Measurements from ENCODE around the gene PARP11.
A peak's percentile ranks its signal among the peaks of the same experiment; 100 is the strongest.

The PARP11 gene, protein sequence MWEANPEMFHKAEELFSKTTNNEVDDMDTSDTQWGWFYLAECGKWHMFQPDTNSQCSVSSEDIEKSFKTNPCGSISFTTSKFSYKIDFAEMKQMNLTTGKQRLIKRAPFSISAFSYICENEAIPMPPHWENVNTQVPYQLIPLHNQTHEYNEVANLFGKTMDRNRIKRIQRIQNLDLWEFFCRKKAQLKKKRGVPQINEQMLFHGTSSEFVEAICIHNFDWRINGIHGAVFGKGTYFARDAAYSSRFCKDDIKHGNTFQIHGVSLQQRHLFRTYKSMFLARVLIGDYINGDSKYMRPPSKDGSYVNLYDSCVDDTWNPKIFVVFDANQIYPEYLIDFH

DNA sequence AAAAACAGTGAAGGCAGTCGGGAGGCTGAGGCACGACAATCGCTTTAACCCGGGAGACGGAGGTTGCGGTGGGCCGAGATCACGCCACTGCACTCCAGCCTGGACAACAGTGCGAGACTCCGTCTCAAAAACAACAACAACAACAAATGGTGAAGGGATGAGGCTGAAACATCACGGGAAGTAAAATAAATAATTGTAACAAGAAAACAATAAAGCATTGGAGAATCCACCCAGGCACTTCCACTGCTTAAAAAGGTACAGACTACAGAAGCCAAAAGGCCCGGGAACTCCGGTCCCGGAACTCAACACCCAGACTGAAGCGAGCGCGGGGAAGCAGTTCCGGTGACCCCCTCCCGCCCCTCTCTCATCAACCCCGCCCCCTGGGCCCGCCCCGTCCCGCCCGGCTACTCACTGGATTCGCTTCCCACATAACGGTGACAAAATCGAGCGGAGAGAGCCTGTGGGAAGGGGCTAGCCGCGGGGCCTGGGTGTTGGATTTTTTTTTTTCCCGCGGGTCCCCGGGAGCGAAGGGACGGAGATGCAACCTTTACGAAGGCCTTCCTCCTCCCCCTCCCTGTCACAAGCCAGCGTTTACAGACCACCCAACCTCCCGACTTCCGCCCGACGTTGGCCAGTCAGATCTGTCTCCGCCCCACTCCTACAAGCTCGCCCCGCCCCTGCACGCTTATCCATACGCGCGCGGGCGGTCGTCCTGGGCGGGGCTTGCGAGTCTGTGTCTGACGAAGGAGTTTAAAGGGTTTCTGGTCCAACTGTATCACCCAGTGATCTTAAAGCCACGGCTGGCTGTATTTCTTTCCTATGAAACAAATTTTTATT lies at the start of gene PARP11:
Gene PARP11 (minus strand): TSS at position 600 of the 837 bp plus-strand sequence. CDS start 170 bp downstream, at position 430.
- peak; percentile 92 for DNase-seq (ENCODE audit: low spot score)

DNA sequence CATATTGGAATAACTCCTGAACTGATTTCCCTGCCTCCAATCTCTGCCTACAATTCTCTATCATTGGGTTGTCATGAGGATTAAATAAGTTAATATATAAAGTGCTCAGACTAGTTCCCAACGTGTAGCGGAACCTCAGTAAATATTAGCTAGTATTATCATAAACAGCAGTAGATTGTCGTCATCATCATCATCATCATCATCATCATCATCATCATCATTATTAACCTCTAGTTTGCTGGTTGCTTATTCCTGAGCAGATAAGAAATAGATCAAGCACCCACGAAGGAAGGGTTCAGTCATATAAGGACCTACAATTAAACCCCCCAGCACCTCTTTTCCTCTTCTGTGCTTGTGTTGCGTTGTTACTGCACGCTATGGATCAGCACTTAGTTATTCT lies 48.8 kb upstream of the PARP11 start:
- no peak for DNase-seq (ENCODE audit: low spot score)

DNA sequence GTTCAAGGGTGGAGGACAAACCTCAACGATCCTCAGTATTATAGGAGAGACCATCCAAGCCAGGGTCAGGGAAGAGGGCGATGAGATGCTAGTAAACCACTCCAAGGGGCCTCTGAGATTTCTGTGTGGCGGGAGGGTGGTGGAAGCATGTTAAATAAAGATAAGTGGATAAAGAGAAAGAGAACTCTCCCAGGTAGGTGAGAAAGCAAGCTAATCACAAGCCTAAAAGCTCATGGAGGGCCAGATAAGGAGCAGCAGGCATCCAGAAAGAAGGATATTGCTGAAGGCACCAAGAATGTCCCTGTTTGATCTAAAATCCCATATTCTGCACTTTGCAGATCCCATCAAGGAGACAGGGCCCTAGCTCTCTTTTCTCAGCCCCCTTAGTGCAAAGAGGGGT lies 48.3 kb upstream of the PARP11 start:
- no peak for DNase-seq (ENCODE audit: low spot score)

DNA sequence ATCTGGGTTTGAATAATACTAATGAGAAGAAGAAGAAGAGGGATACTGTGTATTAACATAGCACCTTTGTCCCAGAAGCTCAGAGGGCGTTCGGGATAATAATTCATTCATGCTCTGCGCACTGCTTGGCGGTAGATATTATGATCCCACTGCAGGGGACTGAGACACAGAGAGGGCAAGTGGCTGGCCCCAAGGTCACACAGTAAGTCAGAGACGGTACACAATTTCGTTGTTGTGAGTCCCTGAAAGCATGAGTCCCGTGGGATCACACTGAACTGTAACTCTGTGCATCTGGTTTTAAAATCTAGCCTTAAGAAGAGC lies 47.9 kb upstream of the PARP11 start:
- DNase-seq (ENCODE audit: low spot score): no peak

DNA sequence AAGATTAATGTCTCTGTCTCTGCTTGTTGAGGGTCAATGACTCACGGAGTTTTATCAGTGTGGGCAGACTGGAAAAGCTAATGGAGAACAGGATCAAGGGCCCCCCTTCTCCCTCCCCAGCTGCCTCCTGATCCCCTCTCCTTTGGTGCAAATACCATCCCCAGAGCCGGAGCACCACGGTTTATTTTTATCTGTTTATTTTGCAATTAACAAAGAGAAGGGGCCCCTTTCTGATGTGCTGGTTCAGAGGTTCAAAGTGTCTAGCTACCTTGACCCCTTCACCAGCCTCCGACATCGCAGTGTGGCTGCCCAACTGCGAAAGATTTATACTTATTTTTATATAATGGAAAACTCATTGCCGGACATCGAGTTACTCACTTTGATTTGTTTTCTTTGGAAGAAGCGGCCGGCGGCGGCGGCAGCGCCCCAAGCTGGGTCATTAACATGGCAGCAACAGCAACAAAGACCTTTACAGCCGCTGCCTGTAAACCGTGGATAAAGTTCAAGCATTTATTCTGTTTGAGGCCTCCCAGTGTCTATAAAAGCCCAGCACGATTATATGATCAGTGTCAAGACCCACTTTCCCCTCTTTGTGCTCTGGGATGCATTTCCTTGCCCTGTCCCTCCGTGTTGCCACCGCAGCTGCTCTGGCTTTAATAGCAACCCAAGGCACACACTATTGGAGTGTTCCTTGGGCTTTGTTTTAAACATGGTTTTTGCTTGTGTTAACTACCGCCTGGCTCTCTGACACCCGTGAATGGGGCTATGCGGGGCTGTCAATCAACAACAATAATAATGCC lies 47.4 kb upstream of the PARP11 start:
- DNase-seq (ENCODE audit: low spot score): no peak

DNA sequence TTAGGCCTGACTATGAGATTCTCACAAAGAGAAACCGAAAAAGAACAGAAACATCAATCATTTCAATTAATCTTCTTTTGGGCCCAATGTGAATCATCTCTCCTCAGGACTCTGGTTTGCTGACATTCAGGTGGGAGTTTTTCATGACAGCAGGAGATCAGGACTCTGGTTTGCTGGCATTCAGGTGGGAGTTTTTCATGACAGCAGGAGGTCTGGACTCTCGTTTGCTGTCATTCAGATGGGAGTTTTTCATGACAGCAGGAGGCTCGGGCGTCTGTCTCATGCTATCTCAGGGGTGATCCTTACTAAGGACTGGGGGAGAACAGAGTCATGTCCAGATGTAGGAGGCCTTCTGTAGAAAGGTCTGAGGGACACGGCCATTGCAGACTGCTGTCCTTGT lies 40.1 kb upstream of the PARP11 start:
- no peak for DNase-seq (ENCODE audit: low spot score)

DNA sequence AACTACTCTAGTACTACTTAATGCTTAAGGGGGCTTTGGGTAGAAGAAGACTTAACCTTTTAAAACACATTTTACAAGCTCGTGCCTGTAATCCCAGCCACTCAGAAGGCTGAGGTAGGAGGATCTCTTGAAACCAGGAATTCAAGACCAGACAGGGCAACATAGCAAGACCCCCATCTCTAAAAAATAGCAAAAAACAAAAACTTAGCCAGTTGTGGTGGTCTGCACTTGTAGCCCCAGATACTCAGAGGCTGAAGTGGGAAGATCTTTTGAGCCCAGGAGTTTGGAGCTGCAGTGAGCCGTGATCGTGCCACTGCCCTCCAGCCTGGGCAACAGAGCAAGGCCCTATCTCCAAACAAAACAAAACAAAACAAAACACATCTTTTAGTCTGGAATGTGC lies 39.7 kb upstream of the PARP11 start:
- DNase-seq (ENCODE audit: low spot score): no peak

DNA sequence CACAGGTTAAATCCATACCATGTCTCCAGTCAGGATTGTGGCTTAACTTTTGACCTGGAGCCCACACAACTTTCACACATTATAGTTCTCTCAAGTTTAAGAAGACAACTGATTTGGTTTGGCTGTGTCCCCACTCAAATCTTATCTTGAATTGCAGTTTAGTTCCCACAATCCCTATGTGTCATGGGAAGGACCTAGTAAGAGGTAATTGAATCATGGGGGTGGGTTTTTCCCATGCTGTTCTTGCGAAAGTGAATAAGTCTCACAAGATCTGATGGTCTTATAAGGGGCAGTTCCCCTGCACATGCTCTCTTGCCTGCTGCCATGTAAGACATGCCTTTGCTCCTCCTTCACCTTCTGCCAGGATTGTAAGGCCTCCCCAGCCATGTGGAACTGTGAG lies 38.2 kb upstream of the PARP11 start:
- DNase-seq (ENCODE audit: low spot score): no peak

DNA sequence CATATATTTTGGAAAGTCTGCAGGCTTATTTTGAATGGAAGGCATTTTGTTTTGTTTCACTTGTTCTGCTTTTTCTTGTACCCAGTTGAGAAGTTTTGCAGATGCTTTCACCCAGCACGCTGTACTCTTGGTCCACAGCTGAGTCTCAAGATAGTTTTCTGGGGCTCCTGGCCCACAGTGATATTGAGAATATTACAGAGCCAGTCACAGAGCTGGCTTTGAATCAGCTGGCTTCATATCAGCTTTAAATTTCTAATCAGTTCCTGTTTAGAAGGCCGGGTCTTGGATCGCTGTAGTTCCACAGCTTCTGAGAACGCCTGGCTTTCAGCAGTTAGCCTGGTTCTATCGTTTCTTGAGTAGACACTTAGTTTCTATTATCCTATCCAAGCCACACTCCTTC lies 32.5 kb upstream of the PARP11 start:
- no peak for DNase-seq (ENCODE audit: low spot score)

DNA sequence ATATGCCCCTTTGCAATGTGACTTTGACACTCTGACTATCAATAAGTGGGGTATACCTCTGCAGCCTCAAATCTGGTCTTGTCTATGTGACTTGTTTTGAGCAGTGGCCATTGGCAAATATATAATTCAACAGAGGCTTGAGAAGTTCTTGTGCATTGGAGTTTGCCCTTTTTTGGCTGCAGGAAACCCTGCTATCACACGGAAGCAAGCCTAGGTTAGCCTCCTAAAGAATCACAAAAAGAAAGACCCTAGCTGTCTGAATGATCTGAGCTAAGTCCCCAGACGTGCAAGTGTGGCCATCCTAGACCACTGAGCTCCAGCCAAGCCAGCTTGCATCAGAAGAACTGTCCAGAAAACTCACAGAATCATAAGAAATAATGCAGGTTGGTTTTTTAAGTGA lies 31.8 kb upstream of the PARP11 start:
- no peak for DNase-seq (ENCODE audit: low spot score)

DNA sequence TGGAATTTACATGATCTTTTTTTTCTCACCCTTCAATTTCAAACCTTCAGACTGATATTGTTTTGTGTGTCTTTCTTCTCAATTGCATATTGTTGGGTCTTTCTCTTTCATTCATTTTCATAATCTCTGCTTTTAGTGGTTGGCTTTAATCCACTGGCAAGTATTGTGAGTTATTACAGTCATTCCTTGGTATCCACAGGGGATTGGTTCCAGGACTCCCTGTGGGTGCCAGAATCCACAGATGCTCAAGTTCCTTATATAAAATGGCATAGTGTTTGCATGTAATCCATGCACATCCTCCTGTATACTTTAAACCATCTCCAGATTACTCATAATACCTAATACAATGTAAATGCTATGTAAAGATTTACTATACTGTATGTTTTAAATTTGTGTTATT lies 29.7 kb upstream of the PARP11 start:
- no peak for DNase-seq (ENCODE audit: low spot score)

DNA sequence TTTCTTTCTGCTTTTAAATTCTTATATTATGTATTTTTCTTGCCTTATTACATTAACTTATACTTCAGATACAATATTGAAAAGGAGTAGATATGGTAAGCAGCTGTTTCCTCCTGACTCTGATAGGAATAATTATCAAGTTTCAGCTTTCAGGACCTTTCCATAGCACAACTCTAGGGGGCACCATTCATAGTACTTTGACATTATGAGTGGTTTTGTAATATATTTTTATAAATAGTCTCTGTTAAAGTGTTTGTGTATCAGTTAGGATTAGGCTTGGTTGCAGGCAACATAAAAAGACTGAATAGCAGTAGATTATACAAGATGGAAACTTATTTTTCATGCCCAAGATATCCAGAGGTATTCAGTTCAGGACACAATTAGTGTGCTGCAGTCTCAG lies 27.9 kb upstream of the PARP11 start:
- no peak for DNase-seq (ENCODE audit: low spot score)

DNA sequence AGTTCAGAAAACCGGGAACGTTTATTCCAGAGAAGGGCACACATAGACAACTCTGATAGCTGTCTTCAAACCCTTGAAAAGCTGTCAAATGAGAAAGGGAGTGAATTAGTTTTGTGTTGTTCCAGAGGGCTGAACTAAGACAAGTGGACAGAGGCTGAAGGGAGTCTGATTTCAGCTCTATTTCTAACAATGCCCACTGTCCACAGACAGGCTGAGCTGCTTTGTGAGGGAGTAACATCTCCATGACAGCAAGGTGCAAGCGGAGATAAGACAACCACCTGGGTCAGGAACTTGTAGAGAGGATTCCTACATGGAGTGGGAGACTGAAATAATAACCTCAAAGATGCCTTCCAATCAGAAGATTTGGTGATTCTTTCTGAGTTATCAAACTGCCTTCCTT lies 25.6 kb upstream of the PARP11 start:
- no peak for DNase-seq (ENCODE audit: low spot score)

DNA sequence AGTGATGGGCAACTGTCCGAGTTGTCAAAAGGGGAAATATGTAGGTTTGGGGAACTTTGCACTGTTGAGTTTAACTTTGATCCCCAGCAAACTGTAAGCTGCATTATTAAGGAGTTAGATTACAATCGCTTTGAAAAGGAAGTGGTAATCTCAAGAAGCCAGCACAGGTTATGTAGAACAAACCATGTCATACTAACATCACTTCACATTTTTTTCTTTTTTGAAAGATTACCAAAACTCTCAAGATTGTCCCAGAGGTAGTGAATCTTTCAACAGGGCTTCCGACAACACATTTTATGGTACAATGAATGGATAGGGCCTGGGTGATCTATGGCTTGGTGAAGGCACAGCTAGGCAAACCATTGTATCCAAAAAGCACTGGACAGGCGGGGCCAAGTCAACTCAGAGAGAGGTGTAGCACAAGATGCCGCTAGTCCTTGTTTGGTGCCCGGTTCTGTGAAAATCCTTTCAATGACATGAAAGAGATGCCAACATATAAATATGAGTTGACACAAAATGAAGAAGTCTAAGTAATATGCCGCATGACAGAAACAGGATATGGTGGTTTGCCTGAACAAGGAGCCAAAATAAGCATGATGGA lies 24.3 kb upstream of the PARP11 start:
- no peak for DNase-seq (ENCODE audit: low spot score)

DNA sequence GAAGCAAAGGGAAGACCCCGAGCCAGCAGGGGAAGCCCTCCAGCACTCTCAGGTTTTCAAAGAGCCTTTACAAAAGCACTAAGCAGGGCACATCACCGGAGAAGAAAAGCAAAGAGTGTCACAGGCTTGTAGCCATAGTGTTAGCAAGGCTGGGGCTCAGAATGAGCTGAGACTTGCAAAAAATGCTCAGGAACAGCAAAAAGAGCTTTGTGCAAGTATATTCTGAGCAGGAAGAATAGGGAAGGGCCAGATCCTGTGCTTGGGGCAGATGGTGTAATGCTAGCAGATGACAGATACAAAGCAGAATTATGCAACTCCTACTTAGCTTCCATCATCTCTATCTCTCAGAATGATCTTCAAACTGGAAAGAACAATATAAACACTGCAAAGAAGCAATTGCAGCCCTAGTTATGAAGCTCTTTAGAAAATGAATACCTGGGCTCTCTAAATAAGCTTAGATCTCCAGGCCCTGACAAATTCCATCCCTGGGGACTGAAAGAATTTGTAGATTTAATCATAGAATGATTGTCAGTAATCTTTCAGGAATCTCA lies 23.7 kb upstream of the PARP11 start:
- no peak for DNase-seq (ENCODE audit: low spot score)

DNA sequence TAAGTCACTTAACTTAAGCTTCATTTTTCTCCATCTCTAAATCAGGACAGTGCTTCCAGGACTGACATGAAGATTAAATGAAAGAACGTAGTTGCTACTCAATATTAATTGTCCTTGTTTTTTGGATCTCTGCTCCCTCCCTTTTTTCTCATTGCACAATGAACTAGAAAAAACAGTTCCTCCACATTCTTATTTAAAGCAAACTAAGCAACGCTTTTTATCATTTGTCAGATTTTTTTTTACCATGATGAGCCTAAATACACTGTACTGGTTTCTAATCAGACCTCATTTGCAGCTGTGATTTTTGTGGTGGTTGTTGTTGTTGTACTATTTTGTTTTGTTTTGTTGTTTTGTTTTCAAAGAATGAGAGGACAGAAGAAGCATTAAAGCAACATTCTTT lies 23.2 kb upstream of the PARP11 start:
- no peak for DNase-seq (ENCODE audit: low spot score)

DNA sequence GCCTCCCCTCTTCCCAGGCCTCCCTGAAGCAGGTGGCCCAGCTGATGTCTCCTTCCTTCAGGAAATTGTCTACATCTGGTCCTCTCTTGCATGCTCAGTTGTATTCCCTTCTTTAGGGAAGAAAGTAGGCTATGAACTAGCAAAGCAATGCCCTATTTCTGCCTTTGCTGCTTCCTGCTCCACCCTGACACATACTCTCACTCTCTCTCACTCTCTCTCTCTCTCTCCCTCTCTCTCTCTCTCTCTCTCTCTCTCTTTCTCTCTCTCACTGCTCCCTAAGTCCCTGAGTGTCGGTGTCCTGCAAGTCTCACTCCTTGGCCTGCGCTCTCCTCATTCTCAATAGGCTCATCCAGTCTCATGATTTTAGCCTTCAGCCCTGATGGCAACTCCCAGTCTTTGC lies 19.4 kb upstream of the PARP11 start:
- no peak for DNase-seq (ENCODE audit: low spot score)

DNA sequence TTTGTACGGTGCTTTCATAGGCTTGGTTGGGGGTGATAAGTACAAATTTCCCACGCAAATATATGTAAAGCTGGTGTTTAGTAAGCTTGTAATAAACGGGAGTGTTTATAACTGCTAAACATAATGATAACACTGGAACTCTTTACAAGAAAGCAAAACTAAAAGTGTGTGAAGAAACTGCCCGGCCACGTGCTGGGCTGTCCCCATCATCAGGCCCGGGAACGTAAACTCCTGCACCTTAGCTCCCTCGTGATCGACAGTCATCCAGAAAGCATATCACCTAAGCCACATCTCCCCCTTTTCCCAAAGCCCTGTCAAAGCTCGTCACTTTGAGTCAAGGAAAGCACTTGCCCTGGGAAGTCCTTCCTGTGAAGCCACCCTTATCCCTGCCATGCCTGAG lies 18.0 kb upstream of the PARP11 start:
- no peak for DNase-seq (ENCODE audit: low spot score)

DNA sequence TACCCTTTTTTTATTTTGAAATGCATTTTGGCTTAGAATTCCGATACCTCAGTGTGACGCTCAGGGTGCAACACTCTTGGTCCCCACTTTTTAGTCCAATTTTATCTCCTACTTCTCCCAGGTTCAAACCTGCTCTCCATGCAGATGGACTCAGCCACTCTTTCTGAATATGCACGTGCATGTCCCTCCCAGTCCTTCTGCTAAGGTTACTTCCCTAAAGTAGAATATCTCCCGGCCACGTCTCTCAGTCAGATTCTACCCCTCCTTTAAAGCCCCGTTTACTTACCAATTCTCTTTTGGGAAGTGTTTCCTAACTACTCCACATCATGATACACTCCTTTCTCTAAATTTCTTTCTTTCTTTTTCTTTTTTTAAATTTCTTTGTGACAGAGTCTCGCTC lies 15.5 kb upstream of the PARP11 start:
- no peak for DNase-seq (ENCODE audit: low spot score)

DNA sequence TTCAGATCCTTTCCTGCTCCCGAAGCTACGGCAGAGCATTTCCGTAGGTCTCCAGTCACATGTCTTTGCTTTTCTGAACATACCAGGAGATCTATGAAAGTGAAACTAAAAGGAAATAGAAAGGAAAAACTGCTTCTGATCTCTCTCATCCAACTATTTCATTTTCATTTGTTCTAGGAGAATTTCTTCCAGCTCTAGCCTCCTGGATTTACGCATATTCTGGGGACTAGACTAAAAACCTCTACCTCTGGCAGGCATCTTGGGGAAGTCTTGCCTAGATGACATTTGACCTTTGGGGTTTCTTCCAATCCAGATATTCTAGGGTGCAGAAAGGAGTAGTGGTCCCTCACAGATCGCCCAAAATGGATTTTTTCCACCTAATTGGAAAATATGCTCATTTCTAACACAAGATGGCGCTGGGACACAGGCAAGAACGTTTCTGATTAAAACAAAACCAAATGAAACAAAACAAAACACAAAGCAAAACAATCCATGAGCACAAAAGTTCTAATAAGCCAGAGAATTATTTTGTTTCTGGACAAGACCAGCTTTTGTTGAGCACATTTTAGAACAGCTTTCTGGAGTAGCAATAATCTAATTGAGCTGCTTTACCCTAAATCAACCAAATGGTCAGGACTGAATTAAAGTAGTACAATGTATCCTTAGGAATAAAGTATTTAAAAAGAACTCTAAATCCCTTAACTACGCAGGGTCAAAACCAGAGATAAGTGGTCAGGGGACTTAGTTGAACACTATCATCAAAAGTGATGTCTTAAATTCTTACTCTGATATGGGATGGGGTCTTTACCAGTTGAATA lies 12.3 kb upstream of the PARP11 start:
- DNase-seq (ENCODE audit: low spot score): peak; percentile 22

DNA sequence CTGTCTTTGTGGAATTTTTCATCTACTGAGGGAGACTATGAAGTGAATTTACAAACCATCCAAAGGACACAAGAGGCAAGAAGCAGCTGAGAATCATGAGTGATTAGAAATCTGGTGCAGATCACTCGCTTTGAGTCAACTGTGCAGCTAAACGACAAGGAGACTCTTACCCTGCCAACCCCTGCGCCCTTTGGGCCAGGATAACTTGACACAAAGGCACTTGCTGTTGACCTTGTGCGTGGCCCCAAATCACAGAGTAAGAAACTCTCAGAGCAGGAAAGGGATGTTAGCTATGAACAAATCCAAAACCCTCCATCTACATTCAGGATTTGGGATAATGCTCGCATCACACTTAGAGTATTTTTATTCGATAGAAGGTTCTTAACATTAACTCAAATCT lies 11.5 kb upstream of the PARP11 start:
- DNase-seq (ENCODE audit: low spot score): no peak

Measured in AG08396 (cell line).